NOMO-1 treated with DMSO at 0.1 percent for 48 hours (cell line): Measurements from ENCODE around the gene SERPINA12.

Source experiments
- DNase-seq: peaks from one replicate; lab custom pipeline; 2025; ENCODE audit not compliant: unreplicated experiment; lab: John Stamatoyannopoulos, UW

Gene SERPINA12, protein sequence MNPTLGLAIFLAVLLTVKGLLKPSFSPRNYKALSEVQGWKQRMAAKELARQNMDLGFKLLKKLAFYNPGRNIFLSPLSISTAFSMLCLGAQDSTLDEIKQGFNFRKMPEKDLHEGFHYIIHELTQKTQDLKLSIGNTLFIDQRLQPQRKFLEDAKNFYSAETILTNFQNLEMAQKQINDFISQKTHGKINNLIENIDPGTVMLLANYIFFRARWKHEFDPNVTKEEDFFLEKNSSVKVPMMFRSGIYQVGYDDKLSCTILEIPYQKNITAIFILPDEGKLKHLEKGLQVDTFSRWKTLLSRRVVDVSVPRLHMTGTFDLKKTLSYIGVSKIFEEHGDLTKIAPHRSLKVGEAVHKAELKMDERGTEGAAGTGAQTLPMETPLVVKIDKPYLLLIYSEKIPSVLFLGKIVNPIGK

DNA sequence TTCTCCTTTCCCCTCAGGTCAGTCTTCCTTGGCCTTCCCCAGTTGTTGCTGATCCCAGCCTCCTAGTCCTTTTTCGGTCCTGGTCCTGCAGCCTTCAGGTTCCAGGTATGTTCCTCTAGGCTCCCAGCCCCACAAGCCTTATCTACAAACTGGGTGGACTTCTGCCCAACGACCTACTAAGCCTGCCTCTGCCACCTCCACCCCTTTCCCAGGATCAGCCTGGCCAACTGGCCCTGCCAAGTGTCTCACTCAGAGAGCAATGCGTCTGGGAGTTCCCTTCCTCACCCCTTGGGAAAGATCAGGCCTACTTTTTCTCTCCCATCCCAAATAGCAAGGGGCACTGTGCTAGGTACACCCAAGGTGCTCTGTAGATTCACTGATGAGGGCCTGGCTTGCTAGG is at the start of gene SERPINA12:
TSS of gene SERPINA12 (minus strand) at position 114 of the 400 bp plus-strand sequence. CDS start 11,072 bp downstream, outside the sequence.
- no peak for DNase-seq

DNA sequence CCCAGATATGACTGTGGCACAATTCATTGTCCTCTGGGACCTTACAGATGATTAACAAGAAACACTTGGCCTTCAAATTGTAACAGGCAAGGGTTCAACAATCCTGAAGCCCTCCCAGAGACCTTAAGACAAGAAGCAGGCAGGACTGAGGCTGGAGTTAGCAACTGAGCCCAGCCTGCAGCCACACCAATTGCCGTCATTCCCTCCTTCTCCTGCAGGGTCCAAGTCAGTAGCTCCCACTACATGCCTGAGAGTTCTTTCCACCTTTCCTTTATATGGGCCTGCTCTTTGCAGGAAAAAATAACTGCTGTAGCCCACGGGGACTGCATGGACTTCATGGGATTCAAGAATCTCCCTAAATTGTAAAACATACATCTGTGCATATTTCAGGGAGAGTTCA is 49.6 kb upstream of the SERPINA12 start:
- DNase-seq: no peak

DNA sequence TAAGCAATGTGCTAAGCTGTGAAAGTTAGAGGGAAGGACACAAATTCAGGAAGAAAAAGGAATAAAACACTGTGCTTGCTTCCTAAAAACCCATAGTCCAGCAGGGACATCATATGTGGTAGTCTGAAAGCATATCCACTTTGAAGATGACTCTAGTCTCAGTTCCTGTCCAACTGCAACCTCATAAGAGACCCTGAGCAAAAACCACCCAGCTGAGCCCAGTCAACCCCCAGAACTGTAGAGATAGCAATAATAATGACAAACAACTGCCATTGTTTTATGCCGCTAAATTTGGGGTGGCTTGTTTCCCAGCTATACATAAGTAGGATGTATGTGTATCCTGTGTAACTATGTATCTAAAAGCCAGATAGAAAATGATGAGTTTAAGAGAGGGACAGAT is 48.1 kb upstream of the SERPINA12 start:
- no peak for DNase-seq

DNA sequence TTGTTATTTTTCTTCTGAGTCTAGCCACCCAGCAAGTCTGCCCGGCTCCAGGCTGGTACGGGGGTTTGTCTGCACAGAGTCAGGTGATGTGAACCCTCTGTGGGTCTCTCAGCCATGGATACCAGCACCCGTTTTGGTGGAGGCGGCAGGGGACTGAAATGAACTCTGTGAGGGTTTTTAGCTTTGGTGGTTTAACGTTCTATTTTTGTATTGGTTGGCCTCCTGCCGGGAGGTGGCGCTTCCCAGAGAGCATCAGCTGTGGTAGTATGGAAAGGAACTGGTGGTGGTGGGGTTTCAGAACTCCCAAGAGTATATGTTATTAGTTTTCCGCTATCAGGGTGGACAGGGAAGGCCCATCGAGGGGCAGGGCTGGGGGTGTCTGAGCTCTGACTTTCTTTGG is 46.7 kb upstream of the SERPINA12 start:
- no peak for DNase-seq

DNA sequence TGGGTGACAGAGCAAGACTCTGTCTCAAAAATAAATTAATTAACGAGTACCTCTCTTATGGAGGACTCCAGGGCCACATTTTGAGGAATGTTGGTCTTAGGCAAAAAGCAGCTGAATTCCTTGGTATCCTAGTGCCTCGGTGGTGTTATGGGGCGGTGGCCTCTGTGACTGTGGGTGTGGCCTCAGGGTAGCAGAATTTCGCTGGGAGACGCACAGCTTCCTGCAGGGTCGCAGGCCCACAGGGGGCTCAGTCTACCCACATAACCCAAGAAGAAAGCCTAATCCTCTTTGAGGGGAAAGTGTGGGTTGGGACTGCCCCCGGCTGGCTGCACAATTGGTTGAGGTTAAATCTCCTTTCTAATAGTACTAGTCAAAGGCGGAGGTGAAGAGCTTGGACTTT is 40.8 kb upstream of the SERPINA12 start:
- DNase-seq: no peak

DNA sequence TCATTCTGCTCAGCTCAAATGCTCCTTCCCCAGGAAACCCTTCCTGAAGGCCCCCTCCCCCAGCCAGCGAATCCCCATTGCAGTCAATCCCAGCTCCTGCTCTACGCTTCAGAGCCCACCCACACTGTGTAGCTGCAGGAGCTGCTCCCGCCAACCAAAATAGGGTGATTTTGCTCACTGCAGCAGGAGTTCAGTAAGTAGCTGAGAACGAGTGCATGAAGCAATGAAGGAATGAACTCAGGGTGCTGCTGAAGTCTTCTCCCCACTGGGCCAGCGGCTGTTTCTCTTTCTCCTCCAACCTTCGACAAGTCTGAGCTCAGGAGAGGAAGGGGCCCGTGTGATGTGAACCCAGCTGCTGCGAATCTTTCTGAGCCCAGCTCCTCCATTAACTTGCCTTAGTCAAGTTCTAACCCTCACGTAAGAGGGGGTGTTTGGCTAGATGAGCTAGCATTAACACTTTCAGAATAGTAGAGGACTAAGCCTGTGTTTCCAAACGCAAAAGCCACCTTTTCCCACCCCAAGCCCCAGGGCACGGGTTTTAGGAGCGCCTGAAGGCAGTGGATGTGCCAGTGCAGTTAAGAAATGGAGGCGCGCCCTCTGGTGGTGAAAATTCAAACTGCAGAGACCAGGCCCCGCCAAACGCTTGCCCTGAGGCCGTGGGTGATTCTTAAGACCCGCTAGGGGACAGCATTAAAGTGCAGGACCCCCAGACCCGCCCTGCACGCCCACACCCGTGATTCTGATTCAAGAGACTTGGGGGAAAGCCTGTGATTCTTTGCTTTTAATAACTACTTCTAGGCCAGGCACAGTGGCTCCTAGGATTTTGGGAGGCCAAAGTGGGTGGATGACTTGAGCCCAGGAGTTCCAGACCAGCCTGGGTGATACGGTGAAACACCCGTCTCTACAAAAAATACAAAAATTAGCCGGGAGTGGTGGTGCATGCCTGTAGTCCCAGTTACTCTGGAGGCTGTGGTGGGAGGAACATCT is 40.0 kb upstream of the SERPINA12 start:
- DNase-seq: no peak

DNA sequence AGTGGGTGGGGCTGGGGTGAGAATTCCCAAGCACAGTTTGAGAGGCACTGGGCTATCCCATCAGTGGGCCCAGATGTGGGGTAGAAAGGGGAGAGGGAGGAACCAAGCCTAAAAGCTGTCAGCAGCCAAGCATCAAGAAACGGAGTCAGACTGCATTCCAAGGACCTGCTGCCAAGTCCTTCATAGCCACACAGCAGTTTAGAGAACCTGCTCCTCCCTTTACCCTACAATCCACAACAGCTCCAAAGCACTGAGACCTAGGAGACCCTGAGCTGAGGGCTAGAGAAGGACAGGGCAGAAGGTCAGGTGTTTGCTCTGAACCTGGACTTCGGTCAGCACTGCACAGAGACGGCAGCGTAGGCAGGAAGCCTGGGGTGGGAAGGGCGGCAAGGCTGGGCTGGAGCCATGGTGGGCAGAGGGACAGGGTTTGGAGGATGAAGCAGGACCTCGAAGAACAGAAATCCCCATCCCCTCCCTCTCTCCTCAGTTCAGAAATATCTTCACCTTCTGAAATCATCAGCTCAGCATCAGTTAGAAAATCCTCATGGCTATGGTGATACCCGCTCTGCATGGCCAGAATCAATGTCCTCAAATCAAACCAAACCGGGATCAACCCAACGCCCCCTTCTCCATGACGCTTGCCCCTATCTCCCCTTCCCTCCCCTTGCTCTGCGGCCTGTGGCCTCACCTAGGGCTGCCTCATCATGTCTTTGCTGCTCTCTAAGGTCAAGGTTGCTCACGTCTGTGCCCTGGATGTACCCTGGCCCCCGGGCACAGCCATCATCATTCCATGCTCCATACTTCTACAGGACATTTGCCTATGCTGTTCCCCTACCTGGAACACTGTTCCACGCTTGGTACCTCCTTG is 39.1 kb upstream of the SERPINA12 start:
- no peak for DNase-seq

DNA sequence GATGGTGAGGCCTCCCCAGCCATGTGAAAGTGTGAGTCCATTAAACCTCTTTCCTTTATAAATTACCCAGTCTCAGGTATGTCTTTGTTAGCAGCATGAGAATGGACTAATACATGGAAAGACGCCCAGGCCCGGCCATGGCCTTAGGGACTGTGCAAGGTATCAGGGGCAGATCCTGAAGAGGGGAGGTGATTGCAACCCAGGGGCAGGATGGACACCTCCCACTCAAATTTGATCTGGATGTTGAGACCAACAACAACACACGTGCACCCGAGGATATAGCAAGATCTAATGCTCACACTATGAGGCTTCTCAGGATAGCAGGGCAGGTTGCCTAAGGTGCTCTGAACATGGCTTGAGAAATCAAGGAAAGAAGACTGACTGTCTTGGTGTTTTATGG is 38.5 kb upstream of the SERPINA12 start:
- no peak for DNase-seq

DNA sequence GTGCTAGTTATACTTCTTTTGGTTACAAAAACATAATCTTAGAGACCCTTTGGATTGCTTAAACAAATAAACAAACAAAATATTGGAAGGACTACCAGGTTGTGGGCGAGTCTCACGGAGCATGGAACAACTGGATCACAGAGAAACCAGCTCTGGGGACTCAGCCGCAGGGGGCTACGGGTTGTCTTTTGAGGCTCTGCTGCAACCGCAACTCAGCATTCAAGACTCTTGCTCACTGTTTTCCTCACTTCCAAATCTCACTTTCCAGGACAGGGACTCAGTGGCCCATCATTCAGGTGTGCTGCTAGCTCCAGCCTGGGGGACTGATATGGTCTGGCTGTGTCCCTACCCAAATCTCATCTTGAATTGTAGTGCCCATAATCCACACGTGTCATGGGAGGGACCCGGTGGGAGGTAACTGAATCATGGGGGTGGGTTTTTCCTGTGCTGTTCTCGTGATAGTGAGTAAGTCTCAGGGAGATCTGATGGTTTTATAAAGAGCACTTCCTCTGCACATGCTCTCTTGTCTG is 37.9 kb upstream of the SERPINA12 start:
- DNase-seq: no peak

DNA sequence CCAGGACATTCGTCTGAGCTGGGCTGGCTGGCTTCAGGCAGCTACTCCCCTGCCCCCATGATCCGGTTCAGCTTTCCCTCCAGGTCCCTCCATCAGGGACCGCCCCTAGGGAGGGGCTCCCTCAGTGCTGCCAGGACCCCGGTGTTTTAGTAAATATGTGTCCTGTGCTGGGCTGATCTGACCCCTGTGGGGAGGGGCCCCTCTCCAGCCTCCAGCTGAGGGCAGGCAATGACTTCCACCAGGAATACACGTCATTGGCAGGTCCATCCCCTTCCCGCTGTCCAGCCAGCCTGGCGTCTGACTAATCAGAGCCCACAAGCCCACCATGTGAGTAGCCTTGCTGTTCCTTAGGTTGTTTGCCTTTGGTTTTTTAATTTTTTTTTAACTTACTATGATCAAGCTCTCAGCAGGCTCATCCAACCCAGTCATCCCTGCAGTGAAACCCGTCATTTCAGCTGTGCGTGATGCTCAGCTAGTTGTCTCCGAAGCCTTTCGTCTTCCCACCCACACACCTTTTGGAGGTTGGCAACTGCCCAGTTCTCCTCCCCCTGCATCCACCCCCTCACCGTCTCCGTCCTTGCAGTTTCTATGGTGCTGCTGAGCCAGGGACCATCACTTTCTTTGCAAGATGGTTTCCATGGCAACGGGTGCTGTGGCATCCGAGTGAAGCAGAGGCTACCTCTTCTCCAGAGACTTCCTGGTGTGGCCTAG is 36.0 kb upstream of the SERPINA12 start:
- no peak for DNase-seq

DNA sequence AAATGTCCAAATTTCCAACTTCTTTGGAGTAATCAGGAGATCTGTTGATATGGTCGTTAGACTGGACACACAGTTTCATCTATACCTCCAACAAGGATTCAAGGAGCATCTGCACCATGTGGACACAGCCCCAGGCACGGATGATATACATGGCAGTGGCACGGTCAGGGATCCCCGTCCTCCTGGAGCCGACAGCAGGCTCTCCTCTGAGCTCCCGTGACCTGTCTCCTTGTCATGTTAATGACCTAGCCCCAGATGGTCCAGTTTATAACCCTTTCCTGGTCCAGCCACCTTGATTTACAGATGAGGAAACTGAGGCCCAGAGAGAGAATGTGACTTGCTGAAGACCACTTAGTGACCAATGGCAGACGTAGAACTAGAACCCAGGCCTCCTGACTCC is 35.5 kb upstream of the SERPINA12 start:
- no peak for DNase-seq

DNA sequence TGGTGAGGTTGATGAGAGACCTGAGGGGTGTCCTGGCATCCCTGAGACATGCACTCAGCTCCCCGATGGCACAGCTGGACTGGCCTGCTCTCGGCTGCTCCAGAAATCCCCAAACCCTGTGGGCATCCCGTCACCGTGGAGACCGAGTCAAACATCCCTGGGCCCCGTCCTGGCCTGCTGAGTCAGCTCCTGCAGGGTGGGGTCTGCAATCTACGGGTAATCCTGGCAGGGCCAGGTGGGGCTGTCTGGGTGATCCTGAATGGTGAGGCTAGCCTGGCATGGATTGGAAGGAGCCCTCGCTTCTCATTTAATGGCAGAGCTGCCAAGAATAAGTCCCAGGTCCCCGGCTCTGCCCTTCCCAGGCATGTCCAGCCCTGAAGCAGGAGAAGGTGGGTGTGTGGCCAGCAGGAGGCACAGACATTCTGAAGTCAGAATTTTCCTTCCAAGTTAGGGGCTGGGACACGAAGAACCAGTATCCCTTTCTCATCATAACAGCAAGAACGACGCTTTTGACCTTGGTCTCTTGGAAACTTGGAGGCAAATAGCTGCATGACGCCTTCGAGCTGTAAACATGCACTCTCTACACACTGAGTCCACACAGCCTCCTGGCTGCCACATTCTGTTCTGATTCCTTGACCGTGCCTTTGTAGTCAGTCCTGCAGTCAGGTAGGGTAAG is 34.3 kb upstream of the SERPINA12 start:
- no peak for DNase-seq

DNA sequence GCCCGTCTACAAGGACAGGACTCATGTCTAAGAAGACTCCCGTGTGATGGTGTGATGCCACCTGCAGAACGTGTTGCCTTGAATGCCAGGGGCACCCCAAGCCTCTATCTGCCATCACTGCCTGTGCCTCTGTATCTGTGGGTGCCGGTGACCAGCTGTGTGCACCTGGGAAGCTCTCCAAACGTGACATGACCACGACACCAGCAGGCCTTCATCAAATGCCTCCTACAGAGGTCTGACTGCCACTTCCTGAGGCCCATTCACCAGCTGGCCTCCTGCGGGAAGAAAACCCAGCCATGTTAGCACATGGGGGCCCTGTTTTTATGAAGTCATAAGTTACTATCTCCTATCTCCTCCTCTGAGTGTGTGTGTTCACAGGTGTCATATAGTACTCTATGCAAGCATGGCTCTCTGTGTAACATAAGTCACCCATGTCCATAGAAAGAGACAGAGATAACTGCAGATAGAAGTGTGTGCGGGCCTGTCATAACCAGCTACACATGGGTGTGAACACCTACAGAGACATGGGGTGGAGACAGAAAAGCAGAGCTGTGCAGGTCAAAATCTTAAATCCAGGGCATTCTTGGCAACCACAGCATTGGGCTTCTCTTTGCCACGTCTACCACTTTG is 33.7 kb upstream of the SERPINA12 start:
- DNase-seq: no peak

DNA sequence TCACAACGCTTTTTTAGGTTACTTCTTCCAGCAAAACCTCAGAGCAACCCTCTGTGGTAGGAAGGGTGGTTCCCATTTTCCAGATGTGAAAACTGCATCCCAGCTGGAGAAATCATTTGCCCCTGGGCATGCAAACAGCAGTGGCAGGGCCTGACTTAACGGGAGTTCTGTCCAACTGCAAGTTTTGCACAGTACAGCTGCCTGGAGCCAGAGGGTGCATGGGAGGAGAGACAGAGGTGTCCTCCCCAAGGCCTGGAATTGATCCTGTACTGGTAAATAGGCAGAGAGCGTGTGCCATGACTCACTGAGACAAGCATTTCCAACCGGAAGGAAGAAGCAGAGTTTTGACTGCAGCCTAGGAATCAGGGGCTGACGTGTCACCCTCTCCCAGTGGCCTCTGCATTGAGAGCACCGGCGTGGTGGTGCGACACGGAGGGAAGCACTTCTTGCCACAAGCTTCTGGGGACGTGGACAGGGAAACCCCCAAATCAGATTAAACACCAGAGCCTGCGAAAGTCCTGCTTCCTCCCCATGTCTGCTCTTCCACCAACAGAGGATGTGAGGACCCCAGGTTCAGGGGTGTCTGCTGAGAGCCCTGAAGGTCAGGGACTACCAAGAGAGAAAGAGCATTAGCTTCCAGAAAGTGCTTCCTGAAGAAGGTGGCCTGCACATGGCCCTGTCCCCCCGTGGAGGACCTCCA is 33.0 kb upstream of the SERPINA12 start:
- no peak for DNase-seq

DNA sequence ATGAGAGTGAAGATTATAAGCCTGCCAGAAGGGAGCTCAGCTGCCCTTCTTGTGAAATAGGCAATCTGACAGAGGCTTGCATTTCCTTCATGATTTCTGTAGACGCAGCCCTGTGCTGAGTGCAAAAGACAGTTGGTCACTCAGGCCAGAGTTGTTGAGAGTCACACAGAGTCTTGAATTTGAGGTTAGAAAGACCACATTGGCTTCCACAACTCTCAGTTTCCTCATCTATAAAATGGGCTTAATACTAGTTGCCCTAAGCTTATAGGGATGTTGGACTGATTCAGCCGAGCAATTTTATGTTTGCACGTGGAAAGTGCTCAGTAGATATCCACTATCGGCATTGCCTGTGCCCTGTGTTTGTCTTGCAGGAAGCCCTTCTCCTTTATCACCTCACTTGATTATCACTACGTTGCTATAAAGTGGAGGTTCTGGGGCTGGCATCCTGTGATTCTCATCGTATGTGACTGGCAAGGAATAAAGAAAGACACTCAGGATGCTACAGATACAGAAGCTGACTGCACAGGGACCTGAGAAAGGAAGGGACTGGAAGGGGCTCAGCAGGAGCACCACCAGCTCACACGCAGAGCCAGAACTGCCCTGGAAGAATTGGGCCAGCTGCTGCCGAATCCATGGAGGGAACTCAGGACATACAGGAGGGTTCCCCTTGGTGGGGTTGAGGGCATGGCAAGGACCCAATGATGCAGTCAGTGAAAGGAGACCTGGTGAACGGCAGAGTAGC is 32.1 kb upstream of the SERPINA12 start:
- no peak for DNase-seq

DNA sequence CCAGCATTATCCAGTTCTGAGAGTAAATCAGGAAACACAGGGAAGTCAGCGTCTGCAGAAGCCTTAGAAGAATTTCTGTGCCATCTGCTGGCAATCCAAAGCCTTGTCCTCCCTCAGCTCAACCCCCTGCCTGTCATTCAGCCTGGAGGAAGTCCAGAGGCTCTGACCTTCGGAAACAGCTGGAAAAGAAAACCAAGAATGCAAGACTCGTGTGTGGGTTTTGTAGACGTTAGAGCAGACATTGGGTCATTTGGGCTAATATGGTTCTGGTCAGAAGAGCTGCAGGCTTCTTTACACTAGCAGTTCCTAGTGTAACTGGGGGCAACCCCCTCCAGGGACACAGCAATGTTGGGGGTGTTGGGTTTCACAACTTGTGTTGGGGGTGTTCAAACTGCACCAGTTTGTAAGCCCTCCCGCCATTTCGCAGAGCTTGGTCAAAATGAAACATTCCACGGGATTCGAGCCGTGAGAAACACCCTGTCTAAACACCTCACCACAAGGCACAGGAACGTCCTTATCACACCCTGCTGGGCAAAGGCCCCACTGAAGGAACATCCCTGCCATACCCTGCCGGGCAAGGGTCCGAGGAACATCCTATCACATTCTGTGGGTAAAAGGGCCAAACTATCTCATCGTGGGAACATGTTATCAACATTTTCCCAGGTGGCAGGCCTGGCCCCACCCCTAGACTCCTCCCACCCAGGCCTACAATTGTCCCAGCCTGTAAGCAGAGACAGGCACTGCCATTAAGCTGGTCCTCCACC is 30.9 kb upstream of the SERPINA12 start:
- no peak for DNase-seq

DNA sequence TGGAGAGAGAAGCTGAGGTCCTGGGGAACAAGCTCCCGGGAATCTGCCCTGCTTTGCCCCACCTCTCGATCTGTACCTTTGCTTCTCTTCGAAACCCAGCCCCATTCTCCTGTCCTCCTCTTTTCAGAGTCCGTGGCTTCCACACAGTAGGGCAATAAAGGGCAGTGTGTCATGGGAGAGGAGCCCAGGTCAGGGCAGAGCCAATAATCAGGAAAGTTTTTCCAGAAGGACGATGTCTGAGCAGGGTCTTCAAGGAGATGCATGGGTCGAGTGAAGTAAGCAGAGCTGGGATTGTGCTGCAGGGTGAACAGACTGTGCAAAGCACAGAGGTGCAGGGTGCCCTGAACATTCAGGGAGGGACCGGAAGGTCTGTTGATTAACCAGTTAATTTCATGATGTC is 29.9 kb upstream of the SERPINA12 start:
- no peak for DNase-seq
